Endothelial cell of umbilical vein (primary cell): ENCODE results near the gene RDX.

Source experiments
- TF ChIP-seq, protein P1 (sequence below): IDR thresholded peaks from 2 replicates; pipeline ENCODE4 v1.6.1; 2011; ENCODE audit not compliant: insufficient read depth, insufficient read length
- TF ChIP-seq, protein P2 (sequence below), 2 donors: IDR thresholded peaks; 1 replicate in 1 of 2; 2 replicates in 1 of 2; pipeline ENCODE4 v1.5.1; 2011; ENCODE audit warnings: low read length in 2 of 2, mild to moderate bottlenecking in 2 of 2, moderate library complexity in 2 of 2, control low read depth in 1 of 2, inconsistent platforms in 1 of 2, low read depth in 1 of 2; ENCODE audit not compliant: insufficient read depth in 1 of 2; ENCODE audit errors: extremely low read depth in 1 of 2

DNA sequence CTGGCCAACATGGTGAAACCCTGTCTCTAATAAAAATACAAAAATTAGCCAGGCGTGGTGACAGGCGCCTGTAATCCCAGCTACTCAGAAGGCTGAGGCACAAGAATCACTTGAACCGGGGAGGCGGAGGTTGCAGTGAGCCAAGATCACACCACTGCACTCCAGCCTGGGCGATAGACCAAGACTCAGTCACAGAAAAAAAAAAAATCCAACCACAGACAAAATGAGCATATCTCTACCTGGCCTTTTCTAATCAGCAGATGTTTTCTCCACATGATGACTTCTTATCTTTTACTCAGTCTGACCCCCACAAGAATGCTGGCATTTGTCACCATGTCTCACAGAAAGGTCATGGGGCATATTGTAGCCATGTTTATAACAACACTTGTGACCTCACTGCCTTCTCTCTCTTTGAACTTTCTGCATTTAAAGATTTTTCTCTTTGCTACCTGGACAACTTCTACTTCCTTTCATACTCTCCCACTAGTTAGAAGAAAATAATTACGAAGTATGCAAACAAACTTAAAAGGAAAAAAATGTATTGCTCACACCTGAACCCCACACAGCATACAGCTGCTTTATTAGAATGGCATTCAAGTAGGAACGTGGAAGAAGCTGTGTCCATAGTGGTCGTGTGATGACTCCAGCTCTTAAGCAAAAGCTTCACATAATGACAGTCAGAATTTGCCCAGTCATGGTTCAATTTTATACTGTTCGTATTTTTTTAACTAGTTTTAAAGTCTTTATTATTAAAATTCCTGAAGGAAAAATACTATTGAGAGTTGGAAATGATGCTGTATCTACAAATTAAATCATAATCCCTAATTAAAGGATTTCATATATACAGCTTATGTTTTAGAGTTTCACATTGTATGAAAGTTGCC is 137.9 kb downstream of the RDX start:
- TF ChIP-seq, protein P1, sequence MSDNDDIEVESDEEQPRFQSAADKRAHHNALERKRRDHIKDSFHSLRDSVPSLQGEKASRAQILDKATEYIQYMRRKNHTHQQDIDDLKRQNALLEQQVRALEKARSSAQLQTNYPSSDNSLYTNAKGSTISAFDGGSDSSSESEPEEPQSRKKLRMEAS = no peak
- TF ChIP-seq, protein P2, sequence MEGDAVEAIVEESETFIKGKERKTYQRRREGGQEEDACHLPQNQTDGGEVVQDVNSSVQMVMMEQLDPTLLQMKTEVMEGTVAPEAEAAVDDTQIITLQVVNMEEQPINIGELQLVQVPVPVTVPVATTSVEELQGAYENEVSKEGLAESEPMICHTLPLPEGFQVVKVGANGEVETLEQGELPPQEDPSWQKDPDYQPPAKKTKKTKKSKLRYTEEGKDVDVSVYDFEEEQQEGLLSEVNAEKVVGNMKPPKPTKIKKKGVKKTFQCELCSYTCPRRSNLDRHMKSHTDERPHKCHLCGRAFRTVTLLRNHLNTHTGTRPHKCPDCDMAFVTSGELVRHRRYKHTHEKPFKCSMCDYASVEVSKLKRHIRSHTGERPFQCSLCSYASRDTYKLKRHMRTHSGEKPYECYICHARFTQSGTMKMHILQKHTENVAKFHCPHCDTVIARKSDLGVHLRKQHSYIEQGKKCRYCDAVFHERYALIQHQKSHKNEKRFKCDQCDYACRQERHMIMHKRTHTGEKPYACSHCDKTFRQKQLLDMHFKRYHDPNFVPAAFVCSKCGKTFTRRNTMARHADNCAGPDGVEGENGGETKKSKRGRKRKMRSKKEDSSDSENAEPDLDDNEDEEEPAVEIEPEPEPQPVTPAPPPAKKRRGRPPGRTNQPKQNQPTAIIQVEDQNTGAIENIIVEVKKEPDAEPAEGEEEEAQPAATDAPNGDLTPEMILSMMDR (IDR thresholded peaks at IDR 0.05; ENCODE audit: extremely low read depth in 1 of 2, insufficient read depth in 1 of 2, low read depth in 1 of 2, low read length in 2 of 2) = no peak
